Stimulated activated CD4-positive, alpha-beta T cell treated with anti-CD3 and anti-CD28 coated beads, Interleukin-15, amount 100 ng/mL, for 1 hour (primary cell): ENCODE data around the gene PDK1.

Source experiments
- DNase-seq, 2 donors: peaks; one replicate each; pipeline ENCODE4 v3.0.0-alpha.2; 2020; ENCODE audit warnings: low read depth in 1 of 2, low spot score in 1 of 2

The PDK1 gene

GRCh38 chr2:172639823-172640222, 83.9 kb downstream of the PDK1 start:
- no peak for DNase-seq

GRCh38 chr2:172640389-172640788, 84.5 kb downstream of the PDK1 start:
- no peak for DNase-seq

- DNase-seq = no peak
Observed at GRCh38 chr2:172642301-172643020, 86.6 kb downstream of the PDK1 start.

- DNase-seq = no peak
Observed at GRCh38 chr2:172643142-172643541, 87.3 kb downstream of the PDK1 start.

GRCh38 chr2:172647439-172647838, 91.5 kb downstream of the PDK1 start:
- no peak for DNase-seq

GRCh38 chr2:172655091-172655837, 99.4 kb downstream of the PDK1 start:
- no peak for DNase-seq

- DNase-seq = no peak
Observed at GRCh38 chr2:172655838-172656573, 100.1 kb downstream of the PDK1 start.
